Measurements from ENCODE around the gene NDUFS2. TPM values are rescaled to one million over a fixed set of nuclear protein-coding genes. Genes with fewer than 3 reads are reported as not detected.

The NDUFS2 gene
- total and polyA plus RNA-seq, 9 of the 15 experiments (the other 6 are each of a cell fraction or from before 2014, with no cell fraction given): 70.0 to 176 (median 141) TPM

DNA sequence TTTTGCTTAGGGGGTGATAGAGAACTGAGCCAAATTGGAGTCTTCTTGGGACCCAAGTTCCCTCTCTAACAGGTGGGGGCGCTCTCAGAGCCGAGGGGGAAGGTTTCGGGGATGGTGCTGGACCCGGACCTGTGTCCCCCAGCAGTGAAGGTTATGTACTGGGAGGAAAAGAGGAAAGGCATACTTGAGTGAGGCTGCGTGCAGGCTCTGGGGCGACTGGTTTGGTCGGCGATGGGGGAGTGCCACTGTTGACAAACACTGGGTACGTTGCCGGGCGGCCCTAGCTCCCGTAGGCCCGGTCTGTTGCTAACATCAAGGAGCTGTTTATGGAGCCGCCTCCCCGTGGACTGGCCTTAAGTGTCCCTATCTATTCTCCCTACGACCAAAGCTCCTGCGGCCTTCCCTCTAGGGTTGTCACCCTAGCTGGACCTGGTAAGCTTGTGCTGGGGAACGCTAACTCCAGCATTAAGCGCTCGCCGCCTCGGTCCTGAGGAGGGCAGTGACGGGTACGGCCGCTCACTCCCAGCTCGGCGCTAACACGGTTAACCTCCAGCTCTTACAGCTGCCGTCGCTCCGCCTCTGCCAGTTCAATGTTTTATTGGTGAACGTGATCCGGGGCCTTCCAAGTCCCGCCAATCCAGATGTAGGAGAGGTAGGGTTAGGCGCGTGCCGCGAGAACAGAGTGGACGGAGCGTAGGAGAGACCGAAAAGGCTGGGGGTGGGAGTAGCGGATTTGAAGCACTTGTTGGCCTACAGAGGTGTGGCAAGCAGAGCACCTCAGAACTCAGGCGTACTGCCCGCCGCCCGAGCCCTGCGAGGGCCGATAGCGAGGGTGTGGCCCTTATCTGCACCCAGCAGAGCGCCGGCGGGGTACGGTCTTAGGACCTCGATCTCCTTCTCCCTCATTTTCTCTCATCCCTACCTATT lies 36.2 kb upstream of the NDUFS2 start, which contains the start of gene PPOX (continued):
- TF ChIP-seq ZBTB2 (IDR thresholded peaks at IDR 0.05) (no peak; the same call in 1 of the 2 replicates), ZNF140 (CRISPR knock-in tag; IDR thresholded peaks at IDR 0.05) (no peak), RBM22 (IDR thresholded peaks at IDR 0.05; ENCODE audit: low read depth, low read length, poor library complexity, severe bottlenecking) (no peak), SLC30A9 (CRISPR knock-in tag; IDR thresholded peaks at IDR 0.05) (no peak), ZNF717 (CRISPR knock-in tag; IDR thresholded peaks at IDR 0.05) (no peak), PHF20 (IDR thresholded peaks at IDR 0.05; ENCODE audit: partially characterized antibody) (peak; percentile 17), XRCC3 (IDR thresholded peaks at IDR 0.05) (no peak), TBL1XR1 (IDR thresholded peaks at IDR 0.05; ENCODE audit: low read length in 2 of 2) (peak; percentile 78 to 94; a peak in 3 of 4 replicates), IFI16 (CRISPR knock-in tag; IDR thresholded peaks at IDR 0.05) (no peak), PTBP1 (IDR thresholded peaks at IDR 0.05; ENCODE audit: low read depth, low read length) (no peak), SP1 (CRISPR knock-in tag; IDR thresholded peaks at IDR 0.05) (peak; percentile 85), ZNF785 (CRISPR knock-in tag; IDR thresholded peaks at IDR 0.05) (no peak), ZNF75A (CRISPR knock-in tag; IDR thresholded peaks at IDR 0.05) (no peak)
- TF ChIP-seq, protein P1, sequence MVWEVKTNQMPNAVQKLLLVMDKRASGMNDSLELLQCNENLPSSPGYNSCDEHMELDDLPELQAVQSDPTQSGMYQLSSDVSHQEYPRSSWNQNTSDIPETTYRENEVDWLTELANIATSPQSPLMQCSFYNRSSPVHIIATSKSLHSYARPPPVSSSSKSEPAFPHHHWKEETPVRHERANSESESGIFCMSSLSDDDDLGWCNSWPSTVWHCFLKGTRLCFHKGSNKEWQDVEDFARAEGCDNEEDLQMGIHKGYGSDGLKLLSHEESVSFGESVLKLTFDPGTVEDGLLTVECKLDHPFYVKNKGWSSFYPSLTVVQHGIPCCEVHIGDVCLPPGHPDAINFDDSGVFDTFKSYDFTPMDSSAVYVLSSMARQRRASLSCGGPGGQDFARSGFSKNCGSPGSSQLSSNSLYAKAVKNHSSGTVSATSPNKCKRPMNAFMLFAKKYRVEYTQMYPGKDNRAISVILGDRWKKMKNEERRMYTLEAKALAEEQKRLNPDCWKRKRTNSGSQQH (CRISPR knock-in tag; IDR thresholded peaks at IDR 0.05): no peak
- TF ChIP-seq, protein P2, sequence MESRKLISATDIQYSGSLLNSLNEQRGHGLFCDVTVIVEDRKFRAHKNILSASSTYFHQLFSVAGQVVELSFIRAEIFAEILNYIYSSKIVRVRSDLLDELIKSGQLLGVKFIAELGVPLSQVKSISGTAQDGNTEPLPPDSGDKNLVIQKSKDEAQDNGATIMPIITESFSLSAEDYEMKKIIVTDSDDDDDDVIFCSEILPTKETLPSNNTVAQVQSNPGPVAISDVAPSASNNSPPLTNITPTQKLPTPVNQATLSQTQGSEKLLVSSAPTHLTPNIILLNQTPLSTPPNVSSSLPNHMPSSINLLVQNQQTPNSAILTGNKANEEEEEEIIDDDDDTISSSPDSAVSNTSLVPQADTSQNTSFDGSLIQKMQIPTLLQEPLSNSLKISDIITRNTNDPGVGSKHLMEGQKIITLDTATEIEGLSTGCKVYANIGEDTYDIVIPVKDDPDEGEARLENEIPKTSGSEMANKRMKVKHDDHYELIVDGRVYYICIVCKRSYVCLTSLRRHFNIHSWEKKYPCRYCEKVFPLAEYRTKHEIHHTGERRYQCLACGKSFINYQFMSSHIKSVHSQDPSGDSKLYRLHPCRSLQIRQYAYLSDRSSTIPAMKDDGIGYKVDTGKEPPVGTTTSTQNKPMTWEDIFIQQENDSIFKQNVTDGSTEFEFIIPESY (CRISPR knock-in tag; IDR thresholded peaks at IDR 0.05): no peak
